Neutrophil (primary cell): Measurements from ENCODE around the gene TMEM205.
A peak's percentile ranks its signal among the peaks of the same experiment; 100 is the strongest.

ENCODE experiments used
- H3K27ac ChIP-seq: fragments of 200-600 bp; sonication (generic); 2 replicates; pipeline ENCODE4 v1.5.1; 2016; ENCODE audit warnings: mild to moderate bottlenecking, moderate library complexity
- H3K27me3 ChIP-seq: fragments of 200-600 bp; sonication (generic); 2 replicates; pipeline ENCODE4 v1.6.0; 2016; ENCODE audit warnings: mild to moderate bottlenecking
- H3K36me3 ChIP-seq: fragments of 200-600 bp; sonication (generic); 2 replicates; pipeline ENCODE4 v1.5.1; 2017
- H3K4me1 ChIP-seq, 2 experiments: fragments of 200-600 bp in 1 of 2; sonication (generic) in 1 of 2; 1 replicate in 1 of 2; 2 replicates in 1 of 2; pipeline versions ENCODE4 v1.5.1 to v1.6.1; 2013 to 2016; ENCODE audit warnings: low read depth in 1 of 2, low read length in 1 of 2, mild to moderate bottlenecking in 1 of 2, moderate library complexity in 1 of 2; ENCODE audit not compliant: control insufficient read depth in 1 of 2, insufficient read depth in 1 of 2
- H3K4me3 ChIP-seq, 2 experiments: fragments of 200-600 bp in 1 of 2; sonication (generic) in 1 of 2; 1 replicate in 1 of 2; 2 replicates in 1 of 2; pipeline ENCODE4 v1.5.1; 2013 to 2016; ENCODE audit warnings: low read depth in 1 of 2, low read length in 1 of 2, mild to moderate bottlenecking in 1 of 2, moderate library complexity in 1 of 2
- H3K9me3 ChIP-seq: fragments of 200-600 bp; sonication (generic); 2 replicates; pipeline ENCODE4 v1.5.1; 2016
- TF ChIP-seq, protein P1 (sequence below): fragments of 200-600 bp; sonication (generic); IDR thresholded peaks from 2 replicates; pipeline ENCODE4 v1.5.1; 2016; ENCODE audit warnings: antibody characterized with exemption

The TMEM205 gene

DNA sequence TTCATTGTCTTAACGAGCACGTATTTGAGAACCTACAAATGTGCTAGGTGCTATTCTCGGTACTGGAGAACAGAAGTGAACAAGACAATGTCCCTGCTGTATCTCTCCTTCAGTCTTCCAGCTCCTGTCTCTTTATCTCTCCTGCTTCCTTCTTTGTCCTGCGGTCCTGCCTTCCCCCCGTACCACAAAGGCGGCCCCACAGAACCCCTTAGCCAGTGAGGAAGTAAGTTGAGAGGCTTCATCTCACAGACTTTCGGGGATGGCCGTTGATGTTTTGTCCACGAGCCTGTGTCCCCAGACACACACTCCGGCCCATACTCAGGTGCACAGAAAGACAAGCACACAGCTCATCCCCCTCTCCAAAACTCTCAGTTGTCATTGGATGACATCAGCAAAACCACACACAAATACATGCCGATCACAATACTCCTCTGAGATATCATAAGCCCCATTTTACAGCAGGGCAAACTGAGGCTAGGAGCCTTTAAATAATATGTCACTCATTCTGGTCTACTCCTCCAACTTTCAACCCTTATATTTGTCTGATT, 27.9 kb upstream of the TMEM205 start:
- H3K27ac ChIP-seq, result peak overlapping the region; percentile 95
- H3K4me1 ChIP-seq, result peaks cover 50 to 53% of the 10 kb centered on the region in 2 experiments

DNA sequence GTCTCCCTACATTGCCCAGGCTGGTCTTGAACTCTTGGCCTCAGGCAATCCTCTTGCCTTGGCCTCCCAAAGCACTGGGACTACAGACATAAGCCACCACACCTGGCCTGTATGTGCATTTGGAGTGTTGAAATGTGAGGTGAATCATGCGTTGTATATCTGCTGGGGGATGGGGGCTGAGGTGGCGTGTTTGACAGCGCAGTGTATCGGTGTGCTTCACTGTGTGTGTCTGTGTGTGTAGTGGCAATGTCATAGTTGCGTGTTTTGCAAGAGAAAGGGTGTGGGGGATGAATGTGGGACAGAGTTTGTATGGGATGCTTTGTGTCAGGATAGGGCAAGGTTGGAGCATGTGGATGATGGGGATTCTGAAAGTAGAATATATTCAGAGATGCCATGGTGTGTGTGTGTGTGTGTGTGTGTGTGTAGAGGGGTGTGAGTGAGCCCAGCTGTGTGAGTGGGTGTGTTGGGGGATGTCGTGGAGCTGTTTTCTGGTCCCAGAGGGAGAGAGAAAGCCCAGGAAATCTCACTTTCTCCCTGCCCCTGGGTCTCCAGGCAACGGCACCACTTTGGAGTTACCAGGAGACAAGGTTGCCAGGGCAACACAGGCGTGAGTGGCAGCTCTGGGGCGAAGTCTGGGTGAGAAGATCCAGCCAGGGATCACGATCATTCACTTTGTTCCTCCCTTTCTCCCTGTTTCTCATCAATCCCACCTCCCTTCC, 27.3 kb upstream of the TMEM205 start:
- H3K27me3 ChIP-seq, result no peaks in the 10 kb centered on the region
- peaks cover 45 to 48% of the 10 kb centered on the region in 2 experiments for H3K4me1 ChIP-seq
- peaks cover 10% of the 10 kb centered on the region for H3K36me3 ChIP-seq
- no peaks in the 10 kb centered on the region for H3K9me3 ChIP-seq
- peak overlapping the region; percentile 95 for H3K27ac ChIP-seq
- peak overlapping the region in 1 of 2 experiments; percentile 84 for H3K4me3 ChIP-seq
- TF ChIP-seq, protein P1, sequence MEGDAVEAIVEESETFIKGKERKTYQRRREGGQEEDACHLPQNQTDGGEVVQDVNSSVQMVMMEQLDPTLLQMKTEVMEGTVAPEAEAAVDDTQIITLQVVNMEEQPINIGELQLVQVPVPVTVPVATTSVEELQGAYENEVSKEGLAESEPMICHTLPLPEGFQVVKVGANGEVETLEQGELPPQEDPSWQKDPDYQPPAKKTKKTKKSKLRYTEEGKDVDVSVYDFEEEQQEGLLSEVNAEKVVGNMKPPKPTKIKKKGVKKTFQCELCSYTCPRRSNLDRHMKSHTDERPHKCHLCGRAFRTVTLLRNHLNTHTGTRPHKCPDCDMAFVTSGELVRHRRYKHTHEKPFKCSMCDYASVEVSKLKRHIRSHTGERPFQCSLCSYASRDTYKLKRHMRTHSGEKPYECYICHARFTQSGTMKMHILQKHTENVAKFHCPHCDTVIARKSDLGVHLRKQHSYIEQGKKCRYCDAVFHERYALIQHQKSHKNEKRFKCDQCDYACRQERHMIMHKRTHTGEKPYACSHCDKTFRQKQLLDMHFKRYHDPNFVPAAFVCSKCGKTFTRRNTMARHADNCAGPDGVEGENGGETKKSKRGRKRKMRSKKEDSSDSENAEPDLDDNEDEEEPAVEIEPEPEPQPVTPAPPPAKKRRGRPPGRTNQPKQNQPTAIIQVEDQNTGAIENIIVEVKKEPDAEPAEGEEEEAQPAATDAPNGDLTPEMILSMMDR, result no peak

More for the DNA sequence above, 27.9 kb upstream of the TMEM205 start:
- Histone ChIP-seq H3K27me3 (no peaks in the 10 kb centered on the region), H3K36me3 (peaks cover 15% of the 10 kb centered on the region), H3K9me3 (no peaks in the 10 kb centered on the region), H3K4me3 (peak overlapping the region; percentile 84 to 93)
- TF ChIP-seq, protein P1, result no peak

DNA sequence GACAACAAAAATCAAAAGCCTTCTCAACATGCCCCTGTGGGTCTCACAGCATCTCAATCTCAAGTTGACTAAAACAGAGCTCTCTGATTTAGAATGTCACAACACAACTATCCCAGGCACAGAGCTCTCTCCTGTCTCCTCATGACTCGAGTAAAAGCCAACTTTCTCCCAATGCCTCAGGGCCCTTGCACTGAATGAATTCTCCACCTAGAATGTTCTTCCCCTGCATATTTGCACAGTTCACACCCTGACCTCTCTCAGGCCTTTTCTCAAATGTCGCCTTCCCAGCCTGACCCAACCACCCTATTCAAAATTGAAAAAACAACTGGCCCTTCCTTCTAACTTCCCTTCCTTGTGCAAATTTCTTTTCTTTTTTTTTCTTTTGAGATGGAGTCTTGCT, 24.7 kb upstream of the TMEM205 start:
- H3K9me3 ChIP-seq, result no peaks in the 10 kb centered on the region
- peaks cover 15% of the 10 kb centered on the region for H3K36me3 ChIP-seq
- H3K4me1 ChIP-seq, result peaks cover 19 to 22% of the 10 kb centered on the region in 2 experiments
- H3K4me3 ChIP-seq, result no peak overlapping the region
- no peaks in the 10 kb centered on the region for H3K27me3 ChIP-seq
- no peak overlapping the region for H3K27ac ChIP-seq
- TF ChIP-seq, protein P1, result no peak

DNA sequence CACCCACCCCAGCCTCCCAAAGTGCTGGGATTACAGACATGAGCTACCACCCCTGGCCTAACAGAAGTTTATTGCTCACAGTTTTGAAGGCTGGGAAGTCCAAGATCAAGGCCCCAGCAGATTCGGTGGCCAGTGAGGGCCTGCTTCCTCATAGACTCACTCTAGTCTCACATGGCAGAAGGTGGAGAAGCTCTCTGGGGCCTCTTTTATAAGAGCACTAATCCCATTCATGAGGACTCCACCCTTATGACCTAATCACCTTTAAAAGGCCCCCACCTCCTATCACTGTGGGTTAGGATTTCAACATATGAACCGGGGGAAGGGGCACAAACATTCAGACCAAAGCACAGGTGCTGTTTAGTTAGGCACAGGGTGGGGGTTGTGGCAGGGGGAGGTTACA, 21.5 kb upstream of the TMEM205 start:
- H3K27ac ChIP-seq, result no peak overlapping the region
- H3K4me1 ChIP-seq, result no peaks in the 10 kb centered on the region
- no peak overlapping the region for H3K4me3 ChIP-seq
- H3K27me3 ChIP-seq, result no peaks in the 10 kb centered on the region
- TF ChIP-seq, protein P1, result no peak
- no peaks in the 10 kb centered on the region for H3K9me3 ChIP-seq
- peaks cover 48% of the 10 kb centered on the region for H3K36me3 ChIP-seq

DNA sequence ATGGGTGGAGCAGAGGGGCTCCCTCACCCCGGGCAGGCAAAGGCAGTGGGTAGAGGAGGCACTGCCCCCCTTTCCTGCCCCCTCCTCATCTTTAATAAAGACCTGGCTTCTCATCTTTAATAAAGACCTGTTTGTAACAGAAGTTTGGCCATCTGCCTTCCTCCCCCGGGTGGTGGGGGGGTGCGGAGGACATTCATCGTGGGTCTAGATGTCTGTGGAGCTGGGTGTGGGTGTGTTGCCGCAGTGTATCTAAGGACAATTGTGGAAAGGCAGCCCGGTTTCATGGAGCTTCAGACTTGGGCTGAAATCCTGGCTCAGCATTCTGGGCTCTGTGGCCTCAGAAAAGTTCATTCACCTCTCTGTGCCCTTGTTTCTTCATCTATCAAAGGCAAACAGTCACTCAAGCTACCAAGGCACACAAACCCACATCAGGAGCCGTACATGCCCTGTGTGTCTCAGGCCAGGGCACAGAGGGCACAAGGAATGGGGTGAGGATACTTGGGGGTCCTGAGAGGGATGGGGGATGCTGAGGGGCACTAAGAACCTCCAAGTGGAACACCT, 19.6 kb upstream of the TMEM205 start:
- peaks cover 67% of the 10 kb centered on the region for H3K36me3 ChIP-seq
- TF ChIP-seq, protein P1, result no peak
- no peaks in the 10 kb centered on the region for H3K9me3 ChIP-seq
- no peaks in the 10 kb centered on the region for H3K4me1 ChIP-seq
- no peak overlapping the region for H3K4me3 ChIP-seq
- peak overlapping the region; percentile 31 for H3K27ac ChIP-seq
- H3K27me3 ChIP-seq, result no peaks in the 10 kb centered on the region
